Liver (tissue), 3 donors: ENCODE data around the gene TMEM87A.

Experiments used
- CTCF ChIP-seq: fragments of 150-350 bp; IDR thresholded peaks from 2 replicates; pipeline ENCODE4 v1.5.1; 2017; ENCODE audit warnings: improper control_type of control experiment, low read depth, low read length; ENCODE audit not compliant: missing input control
- EGR1 ChIP-seq, 2 donors: IDR thresholded peaks; 2 replicates each; pipeline ENCODE4 v1.6.1; 2016 to 2018; ENCODE audit warnings: antibody characterized with exemption in 2 of 2, low read depth in 2 of 2
- MAX ChIP-seq: IDR thresholded peaks from 2 replicates; pipeline ENCODE4 v1.6.1; 2016; ENCODE audit warnings: antibody characterized with exemption
- NR2F2 ChIP-seq: IDR thresholded peaks from 2 replicates; pipeline ENCODE4 v1.6.1; 2016; ENCODE audit warnings: antibody characterized with exemption
- RAD21 ChIP-seq, 2 donors: IDR thresholded peaks; 2 replicates each; pipeline ENCODE4 v1.6.1; 2016; ENCODE audit warnings: antibody characterized with exemption in 2 of 2, mild to moderate bottlenecking in 2 of 2
- RXRA ChIP-seq, 2 donors: IDR thresholded peaks; 2 replicates each; pipeline ENCODE4 v1.6.1; 2017 to 2018; ENCODE audit warnings: antibody characterized with exemption in 2 of 2, mild to moderate bottlenecking in 1 of 2
- TAF1 ChIP-seq: conservative IDR thresholded peaks from 2 replicates; pipeline ENCODE4 v1.6.1; 2016; ENCODE audit warnings: antibody characterized with exemption, mild to moderate bottlenecking
- YY1 ChIP-seq: IDR thresholded peaks from 2 replicates; pipeline ENCODE4 v1.6.1; 2016; ENCODE audit warnings: antibody characterized with exemption, mild to moderate bottlenecking
- donor health status: healthy.
- donor health status: healthy.

GRCh38 chr15:42270996-42271395 is 2.2 kb downstream of the TMEM87A start:
- TF ChIP-seq CTCF = no peak
- no peak for TF ChIP-seq RAD21 (IDR thresholded peaks at IDR 0.05)
- TF ChIP-seq RXRA (IDR thresholded peaks at IDR 0.05) = no peak
- TF ChIP-seq NR2F2 = no peak
- TF ChIP-seq MAX = no peak
- TF ChIP-seq EGR1 (IDR thresholded peaks at IDR 0.05; ENCODE audit: low read depth in 2 of 2) = no peak
- TF ChIP-seq TAF1 = no peak
- no peak for TF ChIP-seq YY1
